GM21619 (cell line): Measurements from ENCODE around the gene RNU6-9.

ENCODE experiments used
- ATAC-seq: cut with Tn5 transposase; IDR thresholded peaks from one replicate; pipeline ENCODE4 v1.9.1; 2021; ENCODE audit not compliant: unreplicated experiment

Gene RNU6-9

GRCh38 chr19:917323-918151, 24.3 kb downstream of the RNU6-9 start, which contains the start of gene KISS1R:
TSS of gene KISS1R (plus strand) at chr19:917333. CDS start at chr19:917503, 170 bp downstream.
- no peak for ATAC-seq

DNA sequence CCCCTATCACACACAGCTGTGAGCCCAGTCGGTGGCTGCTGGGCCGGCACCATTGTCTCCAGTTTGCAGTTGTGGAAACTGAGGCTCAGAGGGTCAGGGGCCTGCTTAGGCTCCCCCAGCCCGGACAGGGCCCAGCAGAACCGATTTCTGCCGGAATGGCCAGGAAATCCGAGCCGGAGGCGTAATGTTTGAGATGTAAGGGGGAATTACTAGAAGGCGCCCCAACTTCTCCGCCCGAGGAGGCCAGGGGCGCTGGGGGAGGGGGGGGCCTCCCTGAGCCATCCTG, 24.8 kb downstream of the RNU6-9 start:
- no peak for ATAC-seq

DNA sequence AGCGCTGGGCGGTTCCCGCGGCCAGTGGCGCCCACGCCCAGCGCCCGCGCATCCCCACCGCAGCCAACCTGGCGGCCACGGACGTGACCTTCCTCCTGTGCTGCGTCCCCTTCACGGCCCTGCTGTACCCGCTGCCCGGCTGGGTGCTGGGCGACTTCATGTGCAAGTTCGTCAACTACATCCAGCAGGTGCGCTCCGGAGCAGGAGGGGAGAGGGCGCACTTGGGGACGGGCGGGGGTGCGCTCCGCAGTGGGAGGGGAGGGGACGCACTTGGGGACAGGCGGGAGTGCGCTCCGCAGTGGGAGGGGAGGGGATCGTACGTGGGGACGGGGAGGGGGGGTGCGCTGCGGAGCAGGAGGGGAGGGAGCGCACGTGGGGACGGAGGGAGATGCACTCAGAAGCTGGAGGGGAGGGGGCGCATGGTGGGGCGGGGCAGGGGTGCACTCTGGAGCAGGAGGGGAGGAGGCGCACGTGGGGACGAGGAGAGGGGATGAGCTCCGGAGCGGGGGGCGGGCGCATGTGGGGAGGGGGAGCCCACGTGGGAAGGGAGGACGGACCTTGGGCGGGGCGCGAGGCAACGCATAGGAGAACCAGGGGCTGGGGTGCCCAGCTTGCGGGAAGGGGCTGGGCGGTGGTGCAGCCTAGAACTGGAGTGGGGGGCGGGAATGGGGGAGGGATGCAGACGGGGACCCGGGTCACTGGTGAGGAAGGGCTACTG, 25.4 kb downstream of the RNU6-9 start:
- no peak for ATAC-seq

DNA sequence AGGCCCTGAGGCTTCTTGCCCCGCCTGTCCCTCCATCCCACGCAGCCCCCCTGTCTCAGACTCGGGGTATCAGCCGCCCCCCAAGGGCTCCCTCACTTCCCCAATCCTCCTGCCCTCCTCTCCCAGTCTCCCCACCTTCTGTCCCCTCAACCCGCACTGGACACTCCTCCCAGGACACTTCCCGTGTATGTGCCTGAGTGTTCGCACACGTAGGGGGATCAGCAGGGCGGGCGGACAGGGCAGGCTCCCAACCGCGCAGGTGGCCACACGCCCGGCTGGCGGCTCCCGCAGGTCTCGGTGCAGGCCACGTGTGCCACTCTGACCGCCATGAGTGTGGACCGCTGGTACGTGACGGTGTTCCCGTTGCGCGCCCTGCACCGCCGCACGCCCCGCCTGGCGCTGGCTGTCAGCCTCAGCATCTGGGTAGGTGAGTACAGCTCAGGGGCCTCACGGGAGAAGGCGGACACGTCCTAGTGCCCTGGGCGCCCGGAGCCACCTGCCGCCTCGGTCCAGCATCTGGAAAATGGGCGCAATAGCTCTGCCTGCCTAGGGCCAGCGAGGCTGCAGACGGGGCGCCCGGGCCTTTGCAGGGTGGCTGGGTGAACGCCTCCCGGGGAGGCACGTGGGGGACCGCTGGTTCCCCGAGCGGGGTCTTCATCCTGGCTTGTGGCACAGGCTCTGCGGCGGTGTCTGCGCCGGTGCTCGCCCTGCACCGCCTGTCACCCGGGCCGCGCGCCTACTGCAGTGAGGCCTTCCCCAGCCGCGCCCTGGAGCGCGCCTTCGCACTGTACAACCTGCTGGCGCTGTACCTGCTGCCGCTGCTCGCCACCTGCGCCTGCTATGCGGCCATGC, 26.1 kb downstream of the RNU6-9 start:
- ATAC-seq, result no peak

GRCh38 chr19:920051-920864, 27.0 kb downstream of the RNU6-9 start:
- ATAC-seq, result no peak

- ATAC-seq, result no peak
Measured at GRCh38 chr19:924553-925086, 31.3 kb downstream of the RNU6-9 start.

DNA sequence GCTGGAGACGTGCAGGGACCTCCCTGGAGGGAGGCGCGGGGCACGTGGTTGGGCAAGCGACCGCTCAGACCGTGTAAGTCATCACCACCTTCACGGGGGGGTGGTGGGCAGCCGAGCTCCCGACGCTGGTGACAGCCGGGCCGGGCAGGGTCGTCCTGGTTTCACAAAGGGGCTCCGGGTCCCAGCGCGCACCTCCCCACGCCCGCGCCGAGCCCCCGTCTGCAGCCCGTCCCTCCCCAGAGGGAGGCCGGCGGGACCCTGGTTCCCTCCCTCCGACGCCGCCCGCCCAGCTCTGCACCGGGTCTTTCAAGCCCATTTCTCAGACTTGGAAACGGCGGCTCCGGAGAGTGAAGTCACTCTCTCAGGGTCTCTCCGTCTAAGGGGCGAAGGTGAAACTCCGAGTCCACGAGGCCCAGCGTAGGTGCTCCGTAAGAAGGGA, 31.8 kb downstream of the RNU6-9 start:
- ATAC-seq, result peak; percentile 12

GRCh38 chr19:925526-926322, 32.4 kb downstream of the RNU6-9 start, which contains the start of gene ARID3A:
TSS of gene ARID3A (plus strand) at chr19:926035. CDS start at chr19:929529, 3,494 bp downstream.
- ATAC-seq, result peak; percentile 47

GRCh38 chr19:926323-926588, 33.0 kb downstream of the RNU6-9 start:
- no peak for ATAC-seq

GRCh38 chr19:926589-927350, 33.5 kb downstream of the RNU6-9 start:
- no peak for ATAC-seq

DNA sequence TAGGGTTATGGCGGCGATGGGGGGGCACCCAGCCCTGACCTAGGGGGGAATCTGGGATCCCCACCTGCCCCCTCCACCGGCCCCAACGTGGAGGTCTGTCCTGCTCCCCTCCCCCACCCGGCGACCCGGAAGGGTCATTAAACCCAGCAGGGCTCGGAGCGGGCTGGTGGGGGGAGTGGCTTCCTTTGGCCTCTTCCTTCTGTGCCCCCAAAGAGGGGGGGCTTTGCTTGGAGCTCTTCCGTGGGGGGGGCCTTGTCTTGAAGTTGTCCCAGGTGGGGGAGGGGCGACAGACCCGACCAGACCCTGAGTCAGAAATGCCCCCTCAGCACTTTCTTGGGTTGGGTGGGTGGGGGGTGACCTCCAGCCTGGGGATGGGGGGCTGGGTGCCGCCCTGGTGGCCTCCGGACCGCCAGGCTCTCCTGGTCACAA, 34.1 kb downstream of the RNU6-9 start:
- no peak for ATAC-seq

DNA sequence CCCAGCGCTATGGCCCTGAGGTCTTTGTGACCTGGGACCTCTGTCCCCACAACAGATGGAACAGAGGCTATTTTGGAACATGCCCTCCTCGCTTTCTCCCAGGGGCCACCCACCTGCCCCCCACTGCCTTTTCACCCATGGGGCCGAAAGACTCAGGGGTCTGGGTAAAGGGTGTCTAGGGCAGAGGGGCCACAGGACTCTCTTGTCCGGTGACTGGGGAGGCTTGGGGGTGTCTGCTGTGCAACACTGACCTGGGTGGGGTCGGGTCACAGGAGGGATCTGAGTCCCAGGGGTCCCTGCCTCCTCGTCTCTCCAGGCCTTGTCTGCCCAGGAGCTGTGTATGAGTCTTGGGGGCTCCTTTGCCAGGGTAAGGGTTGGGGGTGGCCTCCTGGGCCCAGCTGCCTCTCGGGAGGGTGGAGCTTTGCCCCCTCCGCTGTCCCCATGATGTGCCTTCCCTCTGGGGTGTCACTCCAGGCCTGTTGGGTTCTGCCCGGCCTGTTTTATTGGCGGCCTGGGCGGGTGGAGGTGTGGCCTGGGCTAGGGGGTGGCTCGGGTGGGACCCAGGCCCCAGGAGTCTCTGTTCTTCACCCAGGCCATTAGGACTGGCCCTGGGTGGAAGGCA, 34.6 kb downstream of the RNU6-9 start:
- ATAC-seq, result no peak

GRCh38 chr19:928471-929202, 35.4 kb downstream of the RNU6-9 start:
- ATAC-seq, result no peak

DNA sequence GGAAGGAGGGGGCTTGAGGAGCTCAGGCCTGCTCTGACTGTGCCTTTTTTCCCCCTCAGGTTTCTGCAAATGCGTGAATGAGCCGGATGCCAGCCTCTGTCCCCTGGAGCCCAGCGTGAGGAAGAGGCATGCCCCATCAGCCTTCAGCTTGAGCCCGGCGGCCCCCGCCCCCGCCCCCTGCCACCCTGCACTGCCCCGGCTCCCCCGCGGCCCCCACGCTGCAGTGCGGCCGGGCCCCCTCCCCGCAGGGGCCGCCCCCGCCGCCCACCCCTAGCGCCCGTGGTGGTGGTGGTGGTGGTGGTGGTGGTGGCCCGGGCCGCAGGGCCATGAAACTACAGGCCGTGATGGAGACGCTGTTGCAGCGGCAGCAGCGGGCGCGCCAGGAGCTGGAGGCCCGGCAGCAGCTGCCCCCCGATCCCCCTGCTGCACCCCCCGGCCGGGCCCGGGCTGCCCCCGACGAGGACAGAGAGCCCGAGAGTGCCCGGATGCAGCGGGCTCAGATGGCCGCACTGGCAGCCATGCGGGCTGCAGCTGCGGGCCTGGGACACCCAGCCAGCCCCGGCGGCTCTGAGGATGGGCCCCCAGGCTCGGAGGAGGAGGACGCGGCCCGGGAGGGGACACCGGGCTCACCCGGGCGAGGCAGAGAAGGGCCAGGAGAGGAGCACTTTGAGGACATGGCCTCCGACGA, 36.1 kb downstream of the RNU6-9 start:
- ATAC-seq, result no peak

GRCh38 chr19:929891-930258, 36.6 kb downstream of the RNU6-9 start:
- ATAC-seq, result no peak

DNA sequence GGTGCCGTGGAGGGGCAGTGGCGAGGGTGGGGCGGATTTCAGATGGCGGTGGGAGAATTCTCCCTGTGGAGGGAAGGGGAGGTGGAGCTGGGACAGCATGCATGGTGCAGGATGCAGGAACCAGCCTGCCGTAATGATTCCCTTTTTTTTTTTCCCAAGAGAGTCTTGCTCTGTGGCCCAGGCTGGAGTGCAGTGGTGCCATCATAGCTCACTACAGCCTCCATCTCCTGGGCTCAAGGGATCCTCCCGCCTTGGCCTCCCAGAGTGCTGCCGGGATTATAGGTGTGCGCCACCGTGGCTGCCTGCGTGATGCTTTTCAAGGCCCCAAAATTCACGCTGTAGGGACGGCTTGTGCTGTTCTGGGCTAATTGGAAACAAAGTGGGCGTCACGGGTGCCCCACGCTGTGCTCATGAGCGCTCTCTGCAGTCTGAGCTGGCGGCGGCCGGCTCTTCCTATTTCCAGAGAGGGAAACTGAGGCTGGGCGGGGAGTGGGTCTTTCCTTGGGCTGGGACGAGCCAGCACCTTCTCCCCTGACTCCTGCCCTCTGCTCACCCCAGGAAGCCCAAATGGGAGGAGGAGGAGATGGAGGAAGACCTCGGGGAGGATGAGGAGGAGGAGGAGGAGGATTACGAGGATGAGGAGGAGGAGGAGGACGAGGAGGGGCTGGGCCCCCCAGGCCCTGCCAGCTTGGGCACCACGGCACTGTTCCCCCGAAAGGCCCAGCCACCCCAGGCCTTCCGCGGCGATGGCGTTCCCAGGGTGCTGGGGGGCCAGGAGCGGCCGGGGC, 38.8 kb downstream of the RNU6-9 start:
- ATAC-seq, result no peak
